NCI-H1105 treated with DMSO at 0.1 percent for 48 hours (cell line): ENCODE data around the gene FAM20C.

Source experiments
- DNase-seq: peaks from one replicate; lab custom pipeline; 2025; lab: John Stamatoyannopoulos, UW

The FAM20C gene

GRCh38 chr7:245574-246295 lies 53.4 kb downstream of the FAM20C start:
- no peak for DNase-seq

GRCh38 chr7:246451-246850 lies 54.1 kb downstream of the FAM20C start:
- no peak for DNase-seq

GRCh38 chr7:247181-247580 lies 54.8 kb downstream of the FAM20C start:
- DNase-seq = no peak

- DNase-seq = no peak
Observed at GRCh38 chr7:247636-248035, 55.3 kb downstream of the FAM20C start.

GRCh38 chr7:248732-249435 lies 56.5 kb downstream of the FAM20C start:
- no peak for DNase-seq

GRCh38 chr7:249989-250388 lies 57.6 kb downstream of the FAM20C start:
- DNase-seq = no peak

GRCh38 chr7:250523-250922 lies 58.2 kb downstream of the FAM20C start:
- DNase-seq = no peak

GRCh38 chr7:251005-251404 lies 58.6 kb downstream of the FAM20C start:
- DNase-seq = no peak

- DNase-seq = no peak
Observed at GRCh38 chr7:251446-252175, 59.2 kb downstream of the FAM20C start.

GRCh38 chr7:252216-252965 lies 60.0 kb downstream of the FAM20C start:
- no peak for DNase-seq

- no peak for DNase-seq
Observed at GRCh38 chr7:252981-253380, 60.6 kb downstream of the FAM20C start.

- DNase-seq = no peak
Observed at GRCh38 chr7:253581-254336, 61.4 kb downstream of the FAM20C start.

- no peak for DNase-seq
Observed at GRCh38 chr7:254337-255037, 62.1 kb downstream of the FAM20C start.

GRCh38 chr7:255038-255435 lies 62.7 kb downstream of the FAM20C start:
- DNase-seq = no peak

- no peak for DNase-seq
Observed at GRCh38 chr7:255721-256361, 63.5 kb downstream of the FAM20C start.

- DNase-seq = no peak
Observed at GRCh38 chr7:256461-256940, 64.1 kb downstream of the FAM20C start.

GRCh38 chr7:256981-257646 lies 64.7 kb downstream of the FAM20C start:
- no peak for DNase-seq

GRCh38 chr7:257647-257992 lies 65.2 kb downstream of the FAM20C start:
- no peak for DNase-seq

GRCh38 chr7:258476-259190 lies 66.3 kb downstream of the FAM20C start:
- DNase-seq = no peak
